Measurements from ENCODE around the gene CDR2L.

GRCh38 chr17:75032720-75033280 is 45.4 kb downstream of the CDR2L start:
- TF ChIP-seq EP300 (IDR thresholded peaks at IDR 0.05): no peak
- TF ChIP-seq, protein P1, sequence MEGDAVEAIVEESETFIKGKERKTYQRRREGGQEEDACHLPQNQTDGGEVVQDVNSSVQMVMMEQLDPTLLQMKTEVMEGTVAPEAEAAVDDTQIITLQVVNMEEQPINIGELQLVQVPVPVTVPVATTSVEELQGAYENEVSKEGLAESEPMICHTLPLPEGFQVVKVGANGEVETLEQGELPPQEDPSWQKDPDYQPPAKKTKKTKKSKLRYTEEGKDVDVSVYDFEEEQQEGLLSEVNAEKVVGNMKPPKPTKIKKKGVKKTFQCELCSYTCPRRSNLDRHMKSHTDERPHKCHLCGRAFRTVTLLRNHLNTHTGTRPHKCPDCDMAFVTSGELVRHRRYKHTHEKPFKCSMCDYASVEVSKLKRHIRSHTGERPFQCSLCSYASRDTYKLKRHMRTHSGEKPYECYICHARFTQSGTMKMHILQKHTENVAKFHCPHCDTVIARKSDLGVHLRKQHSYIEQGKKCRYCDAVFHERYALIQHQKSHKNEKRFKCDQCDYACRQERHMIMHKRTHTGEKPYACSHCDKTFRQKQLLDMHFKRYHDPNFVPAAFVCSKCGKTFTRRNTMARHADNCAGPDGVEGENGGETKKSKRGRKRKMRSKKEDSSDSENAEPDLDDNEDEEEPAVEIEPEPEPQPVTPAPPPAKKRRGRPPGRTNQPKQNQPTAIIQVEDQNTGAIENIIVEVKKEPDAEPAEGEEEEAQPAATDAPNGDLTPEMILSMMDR (IDR thresholded peaks at IDR 0.05): no peak
- TF ChIP-seq POLR2A (IDR thresholded peaks at IDR 0.05): no peak

Data from ovary (tissue), 3 donors.